Left lung (tissue), 10 donors: ENCODE results near the gene DDIT3. TPM values are rescaled to one million over a fixed set of nuclear protein-coding genes. Genes with fewer than 3 reads are reported as not detected.

Experiments used
- ATAC-seq: fragments of 200-7000 bp; cut with Tn5 transposase; one replicate; pipeline ENCODE4 v1.9.1; 2020; ENCODE audit warnings: moderate library complexity
- DNase-seq, 4 donors: peaks; one replicate each; pipeline ENCODE4 v3.0.0-alpha.2; 2013 to 2020
- H3K27ac ChIP-seq, 2 donors: fragments of 200-600 bp; sonication (generic) in 1 of 2; one replicate each; pipeline versions ENCODE4 v1.5.0 to v1.8.0; 2020 to 2021
- H3K27me3 ChIP-seq, 2 donors: fragments of 200-600 bp; sonication (generic) in 1 of 2; one replicate each; pipeline versions ENCODE4 v1.5.0 to v1.8.0; 2020 to 2021
- H3K36me3 ChIP-seq, 2 donors: fragments of 200-600 bp; sonication (generic) in 1 of 2; one replicate each; pipeline versions ENCODE4 v1.5.0 to v1.8.0; 2020 to 2021
- H3K4me1 ChIP-seq, 2 donors: fragments of 200-600 bp; one replicate each; pipeline ENCODE4 v1.8.0; 2021
- H3K4me3 ChIP-seq, 2 donors: fragments of 200-600 bp; sonication (generic) in 1 of 2; one replicate each; pipeline versions ENCODE4 v1.5.0 to v1.8.0; 2020 to 2021; ENCODE audit warnings: mild to moderate bottlenecking in 1 of 2
- H3K9me3 ChIP-seq, 2 donors: fragments of 200-600 bp; sonication (generic) in 1 of 2; one replicate each; pipeline versions ENCODE4 v1.5.0 to v1.8.0; 2020 to 2021
- intact Hi-C, 2 donors: fragments of 100-400 bp; cut with DNase I; formaldehyde crosslinking; loops; one replicate each; pipeline versions ENCODE4 v1.11.2 to v1.14.2; 2022
- polyA plus RNA-seq, 6 donors: library from polyadenylated mRNA; unstranded; fragments of 120-200 nt; gene quantifications; one replicate each; pipeline ENCODE4 v1.2.1, GENCODE V29; 2013; ENCODE audit not compliant: insufficient read length in 6 of 6
- total RNA-seq, 2 donors: library from RNA; stranded (reverse); fragmentation: NEBNext Ultra II Directional; extraction: Animal tissue kit (Norgen Biotek cat#: 25700); gene quantifications; one replicate each; pipeline ENCODE4 v1.2.1, GENCODE V29; 2021
- TF ChIP-seq, protein P1 (sequence below), 2 donors: fragments of 200-600 bp; sonication (generic) in 1 of 2; IDR thresholded peaks; one replicate each; pipeline versions ENCODE4 v1.5.0 to v1.8.0; 2021; ENCODE audit warnings: antibody characterized with exemption in 2 of 2
- donor health status: DM: no; HTN: yes; CAD: no.
- donor health status: DM: no; HTN: no; CAD: no.

DDIT3 gene
- total and polyA plus RNA-seq, 8 donors = 16.4 to 29.4 (median 19.3) TPM

GRCh38 chr12:57491393-57492280, 28.7 kb downstream of the DDIT3 start:
- peaks cover 0 to 64% of the 10 kb centered on the region in 2 donors for H3K36me3 ChIP-seq
- H3K27ac ChIP-seq = no peak overlapping the region

GRCh38 chr12:57490126-57490525, 30.2 kb downstream of the DDIT3 start:
- intact Hi-C loops = no loop called here
- DNase-seq = no peak
- no peaks in the 10 kb centered on the region for H3K27me3 ChIP-seq

More at GRCh38 chr12:57491393-57492280, 28.7 kb downstream of the DDIT3 start:
- Histone ChIP-seq H3K4me1 (peaks cover 0 to 21% of the 10 kb centered on the region in 2 donors), H3K27me3 (no peaks in the 10 kb centered on the region), H3K4me3 (no peak overlapping the region), H3K9me3 (no peaks in the 10 kb centered on the region)
- intact Hi-C loops = no loop called here
- DNase-seq = no peak
- no peak for ATAC-seq
- TF ChIP-seq, protein P1, sequence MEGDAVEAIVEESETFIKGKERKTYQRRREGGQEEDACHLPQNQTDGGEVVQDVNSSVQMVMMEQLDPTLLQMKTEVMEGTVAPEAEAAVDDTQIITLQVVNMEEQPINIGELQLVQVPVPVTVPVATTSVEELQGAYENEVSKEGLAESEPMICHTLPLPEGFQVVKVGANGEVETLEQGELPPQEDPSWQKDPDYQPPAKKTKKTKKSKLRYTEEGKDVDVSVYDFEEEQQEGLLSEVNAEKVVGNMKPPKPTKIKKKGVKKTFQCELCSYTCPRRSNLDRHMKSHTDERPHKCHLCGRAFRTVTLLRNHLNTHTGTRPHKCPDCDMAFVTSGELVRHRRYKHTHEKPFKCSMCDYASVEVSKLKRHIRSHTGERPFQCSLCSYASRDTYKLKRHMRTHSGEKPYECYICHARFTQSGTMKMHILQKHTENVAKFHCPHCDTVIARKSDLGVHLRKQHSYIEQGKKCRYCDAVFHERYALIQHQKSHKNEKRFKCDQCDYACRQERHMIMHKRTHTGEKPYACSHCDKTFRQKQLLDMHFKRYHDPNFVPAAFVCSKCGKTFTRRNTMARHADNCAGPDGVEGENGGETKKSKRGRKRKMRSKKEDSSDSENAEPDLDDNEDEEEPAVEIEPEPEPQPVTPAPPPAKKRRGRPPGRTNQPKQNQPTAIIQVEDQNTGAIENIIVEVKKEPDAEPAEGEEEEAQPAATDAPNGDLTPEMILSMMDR (IDR thresholded peaks at IDR 0.05) = no peak

DNA sequence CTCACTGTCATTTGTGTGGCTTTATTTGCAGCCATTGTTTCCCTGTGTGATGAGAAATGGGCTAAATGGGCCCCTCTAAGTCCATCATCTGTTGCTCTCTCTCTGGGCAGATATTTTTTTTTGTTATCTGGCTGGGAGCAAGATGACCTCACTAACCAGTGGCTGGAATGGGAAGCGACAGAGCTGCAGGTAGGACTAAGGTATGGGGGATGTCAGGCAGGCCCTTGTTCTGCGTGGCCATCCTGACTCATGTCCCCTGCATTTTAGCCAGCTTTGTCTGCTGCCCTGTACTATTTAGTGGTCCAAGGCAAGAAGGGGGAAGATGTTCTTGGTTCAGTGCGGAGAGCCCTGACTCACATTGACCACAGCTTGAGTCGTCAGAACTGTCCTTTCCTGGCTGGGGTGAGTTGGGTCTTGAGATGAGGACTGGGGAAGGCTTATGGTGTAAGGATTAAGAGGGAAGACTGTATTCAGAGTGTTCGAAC, 31.1 kb downstream of the DDIT3 start:
- Histone ChIP-seq H3K4me1 (peaks cover 0 to 21% of the 10 kb centered on the region in 2 donors), H3K27ac (no peak overlapping the region), H3K27me3 (no peaks in the 10 kb centered on the region), H3K9me3 (no peaks in the 10 kb centered on the region), H3K36me3 (peaks cover 0 to 42% of the 10 kb centered on the region in 2 donors), H3K4me3 (peak overlapping the region in 1 of 2 donors; percentile 96)
- intact Hi-C loops = no loop called here
- ATAC-seq (no peak), DNase-seq (no peak)
- TF ChIP-seq, protein P1 (IDR thresholded peaks at IDR 0.05) = no peak

More at GRCh38 chr12:57490126-57490525, 30.2 kb downstream of the DDIT3 start:
- H3K4me3 ChIP-seq = no peak overlapping the region
- TF ChIP-seq, protein P1 (IDR thresholded peaks at IDR 0.05) = no peak
- H3K9me3 ChIP-seq = no peaks in the 10 kb centered on the region
- ATAC-seq = no peak
- no peak overlapping the region for H3K27ac ChIP-seq
- peaks cover 0 to 49% of the 10 kb centered on the region in 2 donors for H3K36me3 ChIP-seq
- H3K4me1 ChIP-seq = peaks cover 0 to 21% of the 10 kb centered on the region in 2 donors

GRCh38 chr12:57488402-57489156, 31.7 kb downstream of the DDIT3 start:
- intact Hi-C loops = no loop called here
- H3K9me3 ChIP-seq = no peaks in the 10 kb centered on the region
- peak overlapping the region; percentile 65 to 96 for H3K4me3 ChIP-seq
- TF ChIP-seq, protein P1 (IDR thresholded peaks at IDR 0.05) = no peak
- ATAC-seq = peak; percentile 11
- H3K4me1 ChIP-seq = peaks cover 0 to 21% of the 10 kb centered on the region in 2 donors
- H3K27ac ChIP-seq = peak overlapping the region; percentile 3 to 80
- H3K36me3 ChIP-seq = peaks cover 0 to 38% of the 10 kb centered on the region in 2 donors
- H3K27me3 ChIP-seq = no peaks in the 10 kb centered on the region
- DNase-seq = no peak
